Natural killer cell (primary cell): ENCODE data around the gene FAM187B. TPM values are rescaled to one million over a fixed set of nuclear protein-coding genes. Genes with fewer than 3 reads are reported as not detected.

Source experiments
- ATAC-seq, 3 donors: fragments of 150-1000 bp in 2 of 3; fragments of 200-7000 bp in 1 of 3; cut with Tn5 transposase; 1 replicate in 1 of 3; 2 replicates in 2 of 3; pipeline ENCODE4 v1.10.0; 2021; ENCODE audit warnings: mild to moderate bottlenecking in 2 of 3, moderate library complexity in 2 of 3
- DNase-seq, 2 donors: peaks; one replicate each; pipeline versions ENCODE4 v3.0.0 to v3.0.0-alpha.2; 2013 to 2021; ENCODE audit warnings: mixed read lengths in 1 of 2
- H3K27ac ChIP-seq: one replicate; pipeline ENCODE4 v1.5.1; 2013; ENCODE audit warnings: mild to moderate bottlenecking, low read length
- H3K27me3 ChIP-seq: one replicate; pipeline ENCODE4 v1.6.1; 2013; ENCODE audit warnings: low read length; ENCODE audit not compliant: control insufficient read depth, insufficient read depth
- H3K36me3 ChIP-seq: one replicate; pipeline ENCODE4 v1.6.1; 2013; ENCODE audit warnings: low read length; ENCODE audit not compliant: control insufficient read depth, insufficient read depth
- H3K4me1 ChIP-seq: one replicate; pipeline ENCODE4 v1.6.1; 2013; ENCODE audit warnings: low read length; ENCODE audit not compliant: control insufficient read depth, insufficient read depth
- H3K4me3 ChIP-seq: one replicate; pipeline ENCODE4 v1.5.1; 2013; ENCODE audit warnings: low read length
- H3K9me3 ChIP-seq: one replicate; pipeline ENCODE4 v1.6.1; 2013; ENCODE audit warnings: low read length; ENCODE audit not compliant: control insufficient read depth, insufficient read depth
- H3K27ac Mint-ChIP-seq, 2 donors: one replicate each; pipeline ENCODE4 v1.8.0; 2022; ENCODE audit warnings: mild to moderate bottlenecking in 2 of 2, mixed read lengths in 2 of 2, moderate library complexity in 1 of 2
- H3K27me3 Mint-ChIP-seq, 2 donors: one replicate each; pipeline ENCODE4 v1.8.0; 2022; ENCODE audit warnings: low read depth in 2 of 2, mixed read lengths in 2 of 2
- H3K36me3 Mint-ChIP-seq: one replicate; pipeline ENCODE4 v1.8.0; 2022; ENCODE audit warnings: mixed read lengths
- H3K4me1 Mint-ChIP-seq, 2 donors: one replicate each; pipeline ENCODE4 v1.8.0; 2022; ENCODE audit warnings: mixed read lengths in 2 of 2
- H3K4me3 Mint-ChIP-seq: one replicate; pipeline ENCODE4 v1.8.0; 2022; ENCODE audit warnings: mild to moderate bottlenecking, moderate library complexity, mixed read lengths
- H3K9me3 Mint-ChIP-seq, 2 donors: one replicate each; pipeline ENCODE4 v1.8.0; 2022; ENCODE audit warnings: mixed read lengths in 2 of 2
- CTCF ChIP-seq: fragments of 200-600 bp; IDR thresholded peaks from one replicate; pipeline ENCODE4 v1.8.0; 2022; ENCODE audit warnings: antibody characterized with exemption
- WGBS: methylation state at CpG from one replicate; pipeline ENCODE4 v1.1.7; 2013; ENCODE audit warnings: missing lambda C conversion rate; ENCODE audit not compliant: insufficient coverage; 5-methylcytosine and 5-hydroxymethylcytosine counted together
- intact Hi-C: fragments of 100-400 bp; cut with micrococcal nuclease; formaldehyde crosslinking; loops from one replicate; pipeline ENCODE4 v1.14.2; 2022
- total RNA-seq, 4 donors: library from RNA; stranded (reverse); fragments of 120-200 nt in 1 of 4; gene quantifications; one replicate each; pipeline versions ENCODE4 v1.2.3 to v1.2.4, GENCODE V29; 2013 to 2022

The FAM187B gene
- total RNA-seq, 3 donors from 2014 or later (not counting 1 experiment from before 2014, with no cell fraction given) = not detected

DNA sequence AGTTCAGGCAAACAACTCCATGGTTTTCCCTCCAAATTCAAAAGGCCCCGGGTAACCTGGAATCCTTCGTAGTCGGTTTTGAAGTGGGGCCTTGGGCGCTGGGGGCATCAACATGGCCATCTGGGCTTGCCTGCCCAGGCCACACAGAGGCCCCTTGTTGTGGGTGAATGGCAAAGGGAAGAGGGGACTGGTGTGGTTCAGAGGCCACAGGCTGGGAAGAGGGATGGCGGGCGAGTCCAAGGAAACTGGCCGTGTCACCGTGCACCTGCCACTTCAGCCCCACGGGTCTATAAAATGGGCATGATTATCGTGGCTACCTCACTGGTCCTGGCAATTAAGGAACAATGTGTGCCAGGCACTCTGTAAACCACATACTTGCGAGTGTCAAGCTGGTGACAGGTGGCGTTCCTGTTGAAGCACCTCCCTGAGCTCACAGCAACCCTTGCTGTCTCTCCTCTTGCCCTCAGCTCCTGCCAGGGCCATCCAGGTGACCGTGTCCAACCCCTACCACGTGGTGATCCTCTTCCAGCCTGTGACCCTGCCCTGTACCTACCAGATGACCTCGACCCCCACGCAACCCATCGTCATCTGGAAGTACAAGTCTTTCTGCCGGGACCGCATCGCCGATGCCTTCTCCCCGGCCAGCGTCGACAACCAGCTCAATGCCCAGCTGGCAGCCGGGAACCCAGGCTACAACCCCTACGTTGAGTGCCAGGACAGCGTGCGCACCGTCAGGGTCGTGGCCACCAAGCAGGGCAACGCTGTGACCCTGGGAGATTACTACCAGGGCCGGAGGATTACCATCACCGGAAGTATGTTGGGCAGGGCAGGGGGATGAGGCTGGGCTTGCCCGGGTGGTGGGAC lies 21.5 kb upstream of the FAM187B start:
- Mint-ChIP-seq H3K27me3 (peaks cover 27 to 37% of the 10 kb centered on the region in 2 donors), H3K27ac (no peak overlapping the region), H3K36me3 (no peaks in the 10 kb centered on the region), H3K4me3 (peak overlapping the region; percentile 64), H3K9me3 (no peaks in the 10 kb centered on the region), H3K4me1 (peaks cover 14 to 24% of the 10 kb centered on the region in 2 donors)
- WGBS = 91% methylated on average over 34 of the region's 34 CpGs
- H3K27me3 ChIP-seq = peaks cover 7% of the 10 kb centered on the region
- H3K4me1 ChIP-seq = peaks cover 30% of the 10 kb centered on the region
- TF ChIP-seq CTCF = no peak
- DNase-seq (peak; percentile 9 to 23), ATAC-seq (no peak)
- no peaks in the 10 kb centered on the region for H3K9me3 ChIP-seq
- peaks cover 1% of the 10 kb centered on the region for H3K36me3 ChIP-seq
- H3K27ac ChIP-seq = no peak overlapping the region
- H3K4me3 ChIP-seq = no peak overlapping the region
- intact Hi-C loops = no loop called here

- intact Hi-C loops = no loop called here
- peak; percentile 2 to 15 for DNase-seq
- no peak for TF ChIP-seq CTCF
Measured at GRCh38 chr19:35249146-35249847, 20.8 kb upstream of the FAM187B start.

DNA sequence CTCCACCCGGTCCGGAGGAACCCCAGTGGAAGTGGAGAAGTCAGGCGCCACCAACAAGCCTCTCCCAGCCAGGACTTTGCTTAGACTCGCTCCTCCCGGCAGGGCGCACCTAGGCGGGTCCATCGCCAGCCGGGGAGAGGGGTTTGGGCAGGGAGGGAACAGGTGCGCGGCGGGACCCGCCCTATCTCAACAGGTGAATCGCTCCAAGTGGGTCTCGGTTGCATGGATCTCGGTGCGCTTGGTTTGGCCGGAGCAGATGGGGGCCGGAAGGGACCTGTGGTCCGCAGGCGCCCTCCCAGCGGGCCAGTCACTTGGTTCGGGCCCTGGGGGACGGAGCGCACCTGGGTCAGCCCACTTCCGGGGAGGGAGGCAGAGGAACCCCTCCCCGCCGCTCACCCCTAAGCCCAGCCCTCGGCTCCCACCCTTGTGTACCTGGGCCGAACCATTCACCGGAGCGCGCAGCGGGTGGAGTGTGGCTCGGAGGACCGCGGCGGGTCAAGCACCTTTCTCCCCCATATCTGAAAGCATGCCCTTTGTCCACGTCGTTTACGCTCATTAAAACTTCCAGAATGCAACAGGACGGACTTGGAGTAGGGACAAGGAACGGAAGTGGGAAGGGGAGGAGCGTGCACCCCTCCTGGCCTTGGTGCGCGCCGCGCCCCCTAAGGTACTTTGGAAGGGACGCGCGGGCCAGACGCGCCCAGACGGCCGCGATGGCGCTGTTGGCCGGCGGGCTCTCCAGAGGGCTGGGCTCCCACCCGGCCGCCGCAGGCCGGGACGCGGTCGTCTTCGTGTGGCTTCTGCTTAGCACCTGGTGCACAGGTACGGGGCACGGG lies 20.0 kb upstream of the FAM187B start, which contains the start of gene LSR:
TSS of gene LSR (plus strand) at position 693 of the 836 bp plus-strand sequence. CDS start at position 714, 21 bp downstream.
- Mint-ChIP-seq H3K4me1 (peaks cover 14 to 24% of the 10 kb centered on the region in 2 donors), H3K4me3 (peak within 1 kb of the TSS; percentile 78), H3K27me3 (peaks cover 37 to 42% of the 10 kb centered on the region in 2 donors), H3K9me3 (no peaks in the 10 kb centered on the region), H3K36me3 (peaks cover 5% of the 10 kb centered on the region), H3K27ac (peak within 1 kb of the TSS in 1 of 2 donors; percentile 52)
- intact Hi-C loops = no loop called here
- Histone ChIP-seq H3K9me3 (no peaks in the 10 kb centered on the region), H3K36me3 (no peaks in the 10 kb centered on the region), H3K4me1 (peaks cover 30% of the 10 kb centered on the region), H3K27me3 (peaks cover 7% of the 10 kb centered on the region), H3K27ac (peak within 1 kb of the TSS; percentile 64), H3K4me3 (peak within 1 kb of the TSS; percentile 72)
- no peak for TF ChIP-seq CTCF
- under 1% methylated on average over 69 of the region's 69 CpGs for WGBS
- DNase-seq (peak; percentile 30 to 83), ATAC-seq (peak; percentile 72 to 79 (median 79))

More at GRCh38 chr19:35249146-35249847, 20.8 kb upstream of the FAM187B start:
- Histone ChIP-seq H3K4me3 (peak overlapping the region; percentile 72), H3K27ac (peak overlapping the region; percentile 64), H3K36me3 (no peaks in the 10 kb centered on the region), H3K4me1 (peaks cover 30% of the 10 kb centered on the region), H3K27me3 (peaks cover 7% of the 10 kb centered on the region), H3K9me3 (no peaks in the 10 kb centered on the region)
- no peak for ATAC-seq
- WGBS = 23% methylated on average over 34 of the region's 39 CpGs
- Mint-ChIP-seq H3K27me3 (peaks cover 33 to 37% of the 10 kb centered on the region in 2 donors), H3K4me3 (peak overlapping the region; percentile 78), H3K36me3 (no peaks in the 10 kb centered on the region), H3K4me1 (peaks cover 14 to 24% of the 10 kb centered on the region in 2 donors), H3K27ac (peak overlapping the region in 1 of 2 donors; percentile 14), H3K9me3 (no peaks in the 10 kb centered on the region)
